H1 (cell line): ENCODE measurements around the gene CMTR1. TPM values are rescaled to one million over a fixed set of nuclear protein-coding genes. Genes with fewer than 3 reads are reported as not detected.

Experiments used
- CTCF ChIA-PET: fragments of 300-600 bp; sonication (Branson Sonifier 250); formaldehyde crosslinking; loops from one replicate; lab custom pipeline; 2021; ENCODE audit not compliant: partially characterized antibody; lab: Charles Lee
- POLR2A ChIA-PET: fragments of 300-600 bp; sonication (Branson Sonifier 250); formaldehyde crosslinking; loops from one replicate; lab custom pipeline; 2021; ENCODE audit warnings: inconsistent platforms; ENCODE audit not compliant: partially characterized antibody; lab: Charles Lee
- DNase-seq, 2 experiments: peaks; one replicate each; pipeline versions ENCODE4 v3.0.0 to v3.0.0-alpha.2; 2010 to 2022; ENCODE audit warnings: low spot score in 2 of 2, low read depth in 1 of 2, mixed read lengths in 1 of 2
- FAIRE-seq: peaks from 2 replicates; lab custom pipeline; 2011; peaks lifted over from hg19 to GRCh38; lab: Jason Lieb, UNC
- H2AFZ ChIP-seq: 2 replicates; pipeline ENCODE4 v1.8.1; 2012; ENCODE audit warnings: low read length, inconsistent platforms
- H2AK5ac ChIP-seq: 2 replicates; pipeline ENCODE4 v1.6.1; 2013; ENCODE audit warnings: low read depth, low read length
- H2BK120ac ChIP-seq: replicated peaks from 2 replicates; pipeline ENCODE3; 2013; ENCODE audit warnings: low read depth, low read length, inconsistent platforms
- H2BK12ac ChIP-seq: 2 replicates; pipeline ENCODE4 v1.6.1; 2013; ENCODE audit warnings: low read depth, low read length
- H2BK15ac ChIP-seq: 2 replicates; pipeline ENCODE4 v1.6.1; 2013; ENCODE audit warnings: low read length
- H2BK20ac ChIP-seq: 2 replicates; pipeline ENCODE4 v1.6.1; 2013; ENCODE audit warnings: low read length
- H2BK5ac ChIP-seq: 2 replicates; pipeline ENCODE4 v1.6.1; 2013; ENCODE audit warnings: low read depth, low read length
- H3K14ac ChIP-seq: 2 replicates; pipeline ENCODE4 v1.6.1; 2013; ENCODE audit warnings: inconsistent platforms; ENCODE audit not compliant: insufficient read length
- H3K18ac ChIP-seq: 2 replicates; pipeline ENCODE4 v1.6.1; 2013; ENCODE audit warnings: low read length; ENCODE audit errors: extremely low read depth
- H3K23ac ChIP-seq: 2 replicates; pipeline ENCODE4 v1.6.1; 2013; ENCODE audit warnings: inconsistent platforms; ENCODE audit not compliant: insufficient read length
- H3K23me2 ChIP-seq: 2 replicates; pipeline ENCODE4 v1.6.1; 2013; ENCODE audit warnings: low read depth, low read length
- H3K27ac ChIP-seq: 2 replicates; pipeline ENCODE4 v1.6.1; 2011; ENCODE audit warnings: low read depth, low read length, inconsistent platforms
- H3K27me3 ChIP-seq, 4 experiments: replicated peaks in 1 of 4; 1 replicate in 1 of 4; 2 replicates in 3 of 4; pipeline versions ENCODE4 v1.6.1 to v1.8.1; 2011 to 2013; ENCODE audit warnings: low read length in 3 of 4, mild to moderate bottlenecking in 3 of 4, inconsistent platforms in 2 of 4, mixed read lengths in 2 of 4, moderate library complexity in 1 of 4; ENCODE audit not compliant: control insufficient read depth in 3 of 4, insufficient read depth in 3 of 4; ENCODE audit errors: extremely low read depth in 1 of 4
- H3K36me3 ChIP-seq, 4 experiments: 2 replicates each; pipeline versions ENCODE4 v1.6.1 to v1.8.1; 2011 to 2013; ENCODE audit warnings: mild to moderate bottlenecking in 4 of 4, low read length in 3 of 4, moderate library complexity in 2 of 4, control low read depth in 1 of 4, inconsistent platforms in 1 of 4; ENCODE audit not compliant: insufficient read depth in 4 of 4, control insufficient read depth in 2 of 4
- H3K4ac ChIP-seq: replicated peaks from 2 replicates; pipeline ENCODE3; 2013; ENCODE audit warnings: low read length, low read depth, mixed read lengths, inconsistent platforms; ENCODE audit not compliant: insufficient read length
- H3K4me1 ChIP-seq, 4 experiments: replicated peaks in 1 of 4; 1 replicate in 1 of 4; 2 replicates in 3 of 4; pipeline versions ENCODE4 v1.6.1 to v1.8.1; 2011 to 2013; ENCODE audit warnings: low read length in 3 of 4, inconsistent platforms in 2 of 4, mixed read lengths in 1 of 4; ENCODE audit not compliant: insufficient read depth in 4 of 4, control insufficient read depth in 3 of 4
- H3K4me2 ChIP-seq, 2 experiments: 2 replicates each; pipeline versions ENCODE4 v1.6.1 to v1.8.1; 2011 to 2013; ENCODE audit warnings: low read depth in 2 of 2, low read length in 2 of 2, control low read depth in 1 of 2, inconsistent platforms in 1 of 2, mild to moderate bottlenecking in 1 of 2; ENCODE audit not compliant: insufficient read depth in 1 of 2
- H3K4me3 ChIP-seq, 4 experiments: fragments of 200-600, 300-600 bp in 1 of 4; sonication (generic), shearing (Covaris generic), sonication (Bioruptor Twin) in 1 of 4; 2 replicates each; pipeline versions ENCODE4 v1.5.1 to v1.8.1; 2011 to 2016; ENCODE audit warnings: low read length in 4 of 4, low read depth in 3 of 4, control low read depth in 2 of 4, inconsistent platforms in 2 of 4, mild to moderate bottlenecking in 2 of 4, mixed read lengths in 1 of 4, moderate library complexity in 1 of 4; ENCODE audit not compliant: insufficient read depth in 2 of 4; ENCODE audit errors: extremely low read depth in 1 of 4
- H3K56ac ChIP-seq: replicated peaks from 2 replicates; pipeline ENCODE3; 2013; ENCODE audit warnings: low read depth, mild to moderate bottlenecking, mixed read lengths, low read length, inconsistent platforms; ENCODE audit not compliant: insufficient read length
- H3K79me1 ChIP-seq: 2 replicates; pipeline ENCODE4 v1.6.1; 2013; ENCODE audit warnings: low read depth, low read length, control low read depth
- H3K79me2 ChIP-seq, 2 experiments: 2 replicates each; pipeline versions ENCODE4 v1.6.1 to v1.8.1; 2012 to 2013; ENCODE audit warnings: low read length in 2 of 2, mild to moderate bottlenecking in 2 of 2, inconsistent platforms in 1 of 2; ENCODE audit not compliant: insufficient read depth in 2 of 2, control insufficient read depth in 1 of 2
- H3K9ac ChIP-seq, 4 experiments: replicated peaks in 1 of 4; 1 replicate in 1 of 4; 2 replicates in 3 of 4; pipeline versions ENCODE4 v1.6.1 to v1.8.1; 2011 to 2013; ENCODE audit warnings: low read depth in 3 of 4, low read length in 3 of 4, control low read depth in 2 of 4, mild to moderate bottlenecking in 2 of 4, moderate library complexity in 2 of 4, inconsistent platforms in 1 of 4; ENCODE audit errors: extremely low read depth in 1 of 4
- H3K9me3 ChIP-seq, 2 experiments: 2 replicates each; pipeline versions ENCODE4 v1.6.1 to v1.8.1; 2012 to 2013; ENCODE audit warnings: mild to moderate bottlenecking in 2 of 2, moderate library complexity in 2 of 2, control low read depth in 1 of 2, inconsistent platforms in 1 of 2, low read depth in 1 of 2, low read length in 1 of 2, mixed read lengths in 1 of 2; ENCODE audit not compliant: insufficient read depth in 2 of 2
- H4K20me1 ChIP-seq, 2 experiments: replicated peaks in 1 of 2; 2 replicates each; pipeline versions ENCODE3 to v1.8.1; 2011 to 2013; ENCODE audit warnings: inconsistent platforms in 2 of 2, low read length in 2 of 2, mild to moderate bottlenecking in 1 of 2; ENCODE audit not compliant: insufficient read depth in 2 of 2, control insufficient read depth in 1 of 2
- H4K5ac ChIP-seq: 2 replicates; pipeline ENCODE4 v1.6.1; 2013; ENCODE audit warnings: low read length, low read depth, mixed read lengths, inconsistent platforms; ENCODE audit not compliant: insufficient read length
- H4K8ac ChIP-seq: 2 replicates; pipeline ENCODE4 v1.8.0; 2013; ENCODE audit warnings: mild to moderate bottlenecking, moderate library complexity, low read length, inconsistent platforms; ENCODE audit not compliant: insufficient read depth; ENCODE audit errors: extremely low read depth
- H4K91ac ChIP-seq: replicated peaks from 2 replicates; pipeline ENCODE3; 2013; ENCODE audit warnings: low read length, mixed read lengths, inconsistent platforms; ENCODE audit not compliant: insufficient read length
- POLR2AphosphoS5 ChIP-seq: IDR thresholded peaks from 2 replicates; pipeline ENCODE4 v1.6.1; 2011; ENCODE audit warnings: low read depth, low read length
- TBP ChIP-seq: IDR thresholded peaks from 2 replicates; pipeline ENCODE4 v1.6.1; 2011; ENCODE audit warnings: low read depth, low read length, improper control_type of control experiment
- WGBS, 2 experiments: shearing (Covaris generic) in 1 of 2; methylation state at CpG; one replicate each; pipeline versions ENCODE4 v1.1.6 to v1.1.7; 2013 to 2015; ENCODE audit warnings: low lambda C conversion rate in 2 of 2, mixed read lengths in 2 of 2, inconsistent platforms in 1 of 2, low coverage in 1 of 2, missing lambda C conversion rate in 1 of 2; ENCODE audit not compliant: insufficient replicate concordance in 2 of 2, insufficient coverage in 1 of 2, insufficient read length in 1 of 2; ENCODE audit errors: extremely low coverage in 1 of 2, missing lambda C conversion rate in 1 of 2; 5-methylcytosine and 5-hydroxymethylcytosine counted together
- polyA plus RNA-seq, 7 experiments: library from polyadenylated mRNA; depleted of rRNA in 3 of 7; stranded (reverse) in 5 of 7; unstranded in 2 of 7; fragments of >200 nt in 5 of 7; fragments of 200-250 nt in 2 of 7; gene quantifications; 1 replicate in 5 of 7; 2 replicates in 1 of 7; 4 replicates in 1 of 7; pipeline versions ENCODE4 v1.2.1 to v1.2.3, GENCODE V29; 2011 to 2013; ENCODE audit warnings: missing spikeins in 2 of 7, mixed read lengths in 2 of 7
- total RNA-seq: library from RNA; stranded (reverse); fragmentation: NEBNext Ultra II Directional; extraction: Animal tissue kit (Norgen Biotek cat#: 25700); gene quantifications from 2 replicates; pipeline ENCODE4 v1.2.1, GENCODE V29; 2021

CMTR1 gene
- total and polyA plus RNA-seq, 2 of the 8 experiments (the other 6 are each of a cell fraction or from before 2014, with no cell fraction given): 15.2 to 33.1 TPM

- H3K9ac ChIP-seq: no peak overlapping the region
- H3K14ac ChIP-seq: no peak overlapping the region
- no peak for DNase-seq
- no peaks in the 10 kb centered on the region for H3K36me3 ChIP-seq
- peaks cover 0 to 11% (median 6%) of the 10 kb centered on the region in 4 experiments; a peak in 4 of 7 replicates for H3K27me3 ChIP-seq
- CTCF ChIA-PET: interaction anchor here (0.8 to 8.0 kb wide), 7 partner anchors 11 to 76 kb away, joined by 3 to 52 read pairs (median 4); no protein-coding TSS in a partner anchor
- no peaks in the 10 kb centered on the region for H3K79me1 ChIP-seq
- H3K9me3 ChIP-seq: no peaks in the 10 kb centered on the region
- no peak overlapping the region; the same call in 1 of the 2 replicates for H2AK5ac ChIP-seq
- no peak overlapping the region for H2BK12ac ChIP-seq
- no peak for FAIRE-seq
- H4K91ac ChIP-seq: no peak overlapping the region
- H2BK20ac ChIP-seq: no peak overlapping the region
- no peak overlapping the region for H2AFZ ChIP-seq
- H4K5ac ChIP-seq: no peak overlapping the region
- POLR2A ChIA-PET: interaction anchor here (1.0 to 2.9 kb wide), 4 partner anchors 8 to 316 kb away, joined by 3 to 6 read pairs (median 4); partner anchors contain the start of gene ZFAND3
- H3K4me2 ChIP-seq: no peak overlapping the region
- H3K4ac ChIP-seq: no peak overlapping the region
- TF ChIP-seq TBP: no peak
- peak; percentile 67 for TF ChIP-seq POLR2AphosphoS5
- no peak overlapping the region for H2BK120ac ChIP-seq
- H3K4me3 ChIP-seq: no peak overlapping the region
- H4K8ac ChIP-seq: no peak overlapping the region
- H3K56ac ChIP-seq: no peak overlapping the region
- no peak overlapping the region for H2BK15ac ChIP-seq
- peaks cover 4% of the 10 kb centered on the region for H3K23me2 ChIP-seq
- H4K20me1 ChIP-seq: no peaks in the 10 kb centered on the region
- peaks cover 2 to 5% (median 3%) of the 10 kb centered on the region in 4 experiments; a peak in 5 of 7 replicates for H3K4me1 ChIP-seq
- no peaks in the 10 kb centered on the region for H3K79me2 ChIP-seq
- no peak overlapping the region for H3K23ac ChIP-seq
- WGBS, 2 experiments: 60% methylated on average over 7 of the region's 7 CpGs; no CpG with 5 or more reads in 1 of the 2 experiments
- H3K18ac ChIP-seq: no peak overlapping the region
- no peak overlapping the region for H2BK5ac ChIP-seq
- H3K27ac ChIP-seq: no peak overlapping the region
Observed at GRCh38 chr6:37502703-37503291, 69.8 kb downstream of the CMTR1 start.
